Measurements from ENCODE around the gene BTAF1.

- no peak for TF ChIP-seq POLR2A (IDR thresholded peaks at IDR 0.05; ENCODE audit: low read depth, low read length)
- TF ChIP-seq POLR2AphosphoS5 (IDR thresholded peaks at IDR 0.05; ENCODE audit: low read depth, low read length): no peak
- TF ChIP-seq TAF1 (IDR thresholded peaks at IDR 0.05; ENCODE audit: borderline replicate concordance, low read depth, low read length): no peak
Measured at GRCh38 chr10:91975438-91975837, 51.9 kb downstream of the BTAF1 start.

Measured in GM12892 (cell line).